Neural progenitor cell (in vitro differentiated cells): Measurements from ENCODE around the gene GLIS1.

ENCODE experiments used
- EZH2 ChIP-seq: fragments of 200-600 bp; sonication (generic); IDR thresholded peaks from 2 replicates; pipeline ENCODE4 v1.6.1; 2017; ENCODE audit warnings: antibody characterized with exemption, mild to moderate bottlenecking, moderate library complexity
- EZH2phosphoT487 ChIP-seq: fragments of 200-600 bp; sonication (generic); IDR thresholded peaks from 2 replicates; pipeline ENCODE4 v1.6.1; 2017; ENCODE audit warnings: antibody characterized with exemption
- TF ChIP-seq, protein P1 (sequence below): fragments of 200-600 bp; sonication (generic); IDR thresholded peaks from 2 replicates; pipeline ENCODE4 v1.5.1; 2017; ENCODE audit warnings: antibody characterized with exemption, mild to moderate bottlenecking

DNA sequence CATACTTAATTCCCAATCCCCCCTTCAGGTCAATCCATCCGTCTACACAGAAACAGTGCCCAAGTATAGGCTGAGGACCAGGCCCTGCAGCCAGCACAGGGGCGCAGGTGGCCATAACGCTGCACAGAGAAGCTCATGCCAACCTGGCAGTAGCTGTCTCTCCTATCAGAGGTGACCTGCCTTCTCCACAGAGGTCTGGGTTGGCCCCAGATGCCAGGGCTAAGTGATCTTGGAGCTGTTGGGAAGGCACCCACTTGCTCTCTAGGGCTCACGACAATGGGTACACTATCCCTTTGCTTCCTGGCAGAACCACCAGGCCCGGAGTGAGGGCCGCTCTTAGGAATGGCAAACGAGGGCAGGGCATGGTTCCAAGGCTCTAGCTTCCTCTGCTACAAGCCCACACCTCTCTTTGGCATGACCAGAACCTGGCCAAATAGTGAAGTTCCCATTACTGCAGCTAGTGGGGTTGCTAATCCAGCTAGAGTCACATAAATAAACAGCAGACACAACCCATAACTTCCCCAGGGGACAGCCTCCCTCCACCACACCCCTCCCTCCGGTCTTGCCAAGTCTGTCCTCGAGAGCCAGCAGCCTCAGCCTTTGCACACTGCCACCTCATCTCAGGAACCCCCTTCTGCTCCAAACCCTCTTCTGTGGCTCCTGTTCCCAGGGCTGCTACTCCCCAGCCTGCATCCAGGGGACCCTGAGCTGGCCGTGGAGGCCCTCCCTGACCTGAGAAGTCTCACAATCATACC lies 113.0 kb downstream of the GLIS1 start:
- TF ChIP-seq EZH2 (no peak), EZH2phosphoT487 (no peak)
- TF ChIP-seq, protein P1, sequence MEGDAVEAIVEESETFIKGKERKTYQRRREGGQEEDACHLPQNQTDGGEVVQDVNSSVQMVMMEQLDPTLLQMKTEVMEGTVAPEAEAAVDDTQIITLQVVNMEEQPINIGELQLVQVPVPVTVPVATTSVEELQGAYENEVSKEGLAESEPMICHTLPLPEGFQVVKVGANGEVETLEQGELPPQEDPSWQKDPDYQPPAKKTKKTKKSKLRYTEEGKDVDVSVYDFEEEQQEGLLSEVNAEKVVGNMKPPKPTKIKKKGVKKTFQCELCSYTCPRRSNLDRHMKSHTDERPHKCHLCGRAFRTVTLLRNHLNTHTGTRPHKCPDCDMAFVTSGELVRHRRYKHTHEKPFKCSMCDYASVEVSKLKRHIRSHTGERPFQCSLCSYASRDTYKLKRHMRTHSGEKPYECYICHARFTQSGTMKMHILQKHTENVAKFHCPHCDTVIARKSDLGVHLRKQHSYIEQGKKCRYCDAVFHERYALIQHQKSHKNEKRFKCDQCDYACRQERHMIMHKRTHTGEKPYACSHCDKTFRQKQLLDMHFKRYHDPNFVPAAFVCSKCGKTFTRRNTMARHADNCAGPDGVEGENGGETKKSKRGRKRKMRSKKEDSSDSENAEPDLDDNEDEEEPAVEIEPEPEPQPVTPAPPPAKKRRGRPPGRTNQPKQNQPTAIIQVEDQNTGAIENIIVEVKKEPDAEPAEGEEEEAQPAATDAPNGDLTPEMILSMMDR, result no peak
